CD4-positive, alpha-beta T cell (primary cell): ENCODE data around the gene PRSS12. TPM values are rescaled to one million over a fixed set of nuclear protein-coding genes. Genes with fewer than 3 reads are reported as not detected.

Experiments used
- ATAC-seq: fragments of 200-7000 bp; cut with Tn5 transposase; one replicate; pipeline ENCODE4 v1.10.0; 2022; ENCODE audit warnings: mild to moderate bottlenecking; ENCODE audit not compliant: poor library complexity
- CTCF ChIA-PET: fragments of 350-600 bp; sonication (Branson Sonifier 250); formaldehyde crosslinking; loops from one replicate; lab custom pipeline; 2021; ENCODE audit warnings: antibody characterized with exemption, inconsistent platforms; lab: Charles Lee
- POLR2A ChIA-PET: fragments of 350-600 bp; sonication (Branson Sonifier 250); formaldehyde crosslinking; loops from one replicate; lab custom pipeline; 2021; ENCODE audit warnings: antibody characterized with exemption, inconsistent platforms; lab: Charles Lee
- DNase-seq, 14 experiments: peaks; one replicate each; pipeline ENCODE4 v3.0.0-alpha.2; 2013 to 2020; ENCODE audit warnings: mixed read lengths in 2 of 14
- H3K27ac ChIP-seq, 2 donors: one replicate each; pipeline versions ENCODE4 v1.5.1 to v1.7.0; 2013; ENCODE audit warnings: low read length in 2 of 2, low read depth in 1 of 2, mild to moderate bottlenecking in 1 of 2
- H3K27me3 ChIP-seq, 2 experiments: 1 replicate in 1 of 2; 2 replicates in 1 of 2; pipeline versions ENCODE4 v1.6.1 to v1.7.0; 2013; ENCODE audit warnings: low read length in 2 of 2, control low read depth in 1 of 2, mild to moderate bottlenecking in 1 of 2, moderate library complexity in 1 of 2; ENCODE audit not compliant: insufficient read depth in 2 of 2, control insufficient read depth in 1 of 2
- H3K36me3 ChIP-seq: one replicate; pipeline ENCODE4 v1.6.1; 2013; ENCODE audit warnings: low read length, control low read depth; ENCODE audit not compliant: insufficient read depth
- H3K4me1 ChIP-seq: one replicate; pipeline ENCODE4 v1.6.1; 2013; ENCODE audit warnings: low read length, control low read depth; ENCODE audit not compliant: insufficient read depth
- H3K4me3 ChIP-seq: one replicate; pipeline ENCODE4 v1.5.1; 2013; ENCODE audit warnings: mild to moderate bottlenecking, low read length, moderate library complexity
- H3K9me3 ChIP-seq, 2 experiments: 1 replicate in 1 of 2; 2 replicates in 1 of 2; pipeline versions ENCODE4 v1.6.1 to v1.7.0; 2013; ENCODE audit warnings: low read length in 2 of 2, mild to moderate bottlenecking in 2 of 2, control low read depth in 1 of 2, moderate library complexity in 1 of 2; ENCODE audit not compliant: control insufficient read depth in 1 of 2, insufficient read depth in 1 of 2
- H3K27ac Mint-ChIP-seq: one replicate; pipeline ENCODE4 v1.8.0; 2020; ENCODE audit warnings: mixed read lengths
- H3K27me3 Mint-ChIP-seq: one replicate; pipeline ENCODE4 v1.8.0; 2021; ENCODE audit warnings: mixed read lengths
- H3K36me3 Mint-ChIP-seq: one replicate; pipeline ENCODE4 v1.8.0; 2021; ENCODE audit warnings: low read depth, mixed read lengths
- H3K4me1 Mint-ChIP-seq: one replicate; pipeline ENCODE4 v1.8.0; 2021; ENCODE audit warnings: low read depth, mixed read lengths
- H3K4me3 Mint-ChIP-seq: one replicate; pipeline ENCODE4 v1.8.0; 2020; ENCODE audit warnings: mild to moderate bottlenecking, mixed read lengths
- H3K9me3 Mint-ChIP-seq: one replicate; pipeline ENCODE4 v1.8.0; 2020; ENCODE audit warnings: mixed read lengths
- CTCF ChIP-seq: fragments of 200-600 bp; IDR thresholded peaks from one replicate; pipeline ENCODE4 v1.8.0; 2022; ENCODE audit warnings: antibody characterized with exemption, mild to moderate bottlenecking
- intact Hi-C, 2 experiments: fragments of 100-400 bp; cut with DNase I in 1 of 2; cut with micrococcal nuclease in 1 of 2; formaldehyde crosslinking; loops; one replicate each; pipeline versions ENCODE4 v1.15.1 to v1.9.0; 2023 to 2025; cut with DNase I, micrococcal nuclease
- total RNA-seq, 174 experiments: library from RNA in 2 of 174; stranded (reverse) in 2 of 174; gene quantifications; one replicate each; pipeline ENCODE4 v1.2.3 and lab custom pipeline; 2021 to 2026

Gene PRSS12
- total RNA-seq, 2 experiments from 2014 or later = not detected

DNA sequence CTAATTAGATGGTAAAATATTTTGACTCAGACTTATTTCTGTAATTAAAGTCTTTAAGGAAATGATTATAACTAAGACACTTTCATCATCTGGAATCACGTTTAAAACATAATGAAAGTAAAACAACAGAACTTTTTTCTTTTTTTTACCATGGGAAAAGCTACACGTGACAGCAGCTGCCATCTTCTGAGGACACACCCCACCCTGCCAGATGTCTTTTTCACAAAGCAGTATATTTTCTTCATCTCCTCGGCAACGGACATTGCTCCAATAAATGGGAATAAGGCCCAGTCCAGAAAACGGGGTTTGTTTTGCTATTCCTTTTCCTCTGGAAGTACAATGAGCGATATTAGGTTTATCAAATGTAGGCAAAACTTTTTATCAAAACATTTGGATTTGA, 17.5 kb downstream of the PRSS12 start:
- Histone ChIP-seq H3K4me3 (no peak overlapping the region), H3K27ac (no peak overlapping the region), H3K27me3 (peaks cover 0 to 5% of the 10 kb centered on the region in 2 experiments), H3K36me3 (no peaks in the 10 kb centered on the region), H3K4me1 (no peaks in the 10 kb centered on the region), H3K9me3 (no peaks in the 10 kb centered on the region)
- Mint-ChIP-seq H3K27me3 (peaks cover 4% of the 10 kb centered on the region), H3K9me3 (no peaks in the 10 kb centered on the region), H3K4me1 (no peaks in the 10 kb centered on the region), H3K27ac (no peak overlapping the region), H3K36me3 (no peaks in the 10 kb centered on the region), H3K4me3 (no peak overlapping the region)
- ChIA-PET POLR2A (no interaction called here), CTCF (no interaction called here)
- no peak for TF ChIP-seq CTCF
- ATAC-seq (no peak), DNase-seq (no peak)
- intact Hi-C loops = no loop called here

DNA sequence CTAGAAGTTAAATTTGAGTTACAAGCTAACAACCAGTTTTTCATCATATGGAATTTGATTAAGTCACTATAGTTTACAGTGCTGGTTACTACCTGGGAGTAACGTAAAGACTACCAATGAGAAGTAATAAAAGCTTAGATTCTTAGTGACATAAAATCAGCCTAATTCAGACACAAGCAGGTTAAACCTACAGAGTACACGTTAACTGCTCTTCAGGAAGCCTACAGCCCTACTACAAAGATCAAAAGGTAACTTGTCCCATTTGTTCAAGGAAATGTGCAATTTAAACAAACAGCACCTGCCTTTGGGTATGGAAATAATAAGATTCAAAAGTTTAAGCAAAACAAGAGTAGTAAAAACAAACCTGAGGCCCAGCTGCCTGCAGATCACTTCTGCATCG, 21.5 kb downstream of the PRSS12 start:
- Mint-ChIP-seq H3K9me3 (no peaks in the 10 kb centered on the region), H3K4me1 (no peaks in the 10 kb centered on the region), H3K36me3 (no peaks in the 10 kb centered on the region), H3K4me3 (no peak overlapping the region), H3K27ac (no peak overlapping the region), H3K27me3 (no peaks in the 10 kb centered on the region)
- no peak for ATAC-seq
- Histone ChIP-seq H3K4me1 (no peaks in the 10 kb centered on the region), H3K36me3 (no peaks in the 10 kb centered on the region), H3K9me3 (no peaks in the 10 kb centered on the region), H3K27me3 (peaks cover 0 to 5% of the 10 kb centered on the region in 2 experiments), H3K27ac (no peak overlapping the region), H3K4me3 (no peak overlapping the region)
- CTCF ChIA-PET = no interaction called here
- no peak for DNase-seq
- TF ChIP-seq CTCF = no peak
- intact Hi-C loops = no loop called here
- POLR2A ChIA-PET = no interaction called here

DNA sequence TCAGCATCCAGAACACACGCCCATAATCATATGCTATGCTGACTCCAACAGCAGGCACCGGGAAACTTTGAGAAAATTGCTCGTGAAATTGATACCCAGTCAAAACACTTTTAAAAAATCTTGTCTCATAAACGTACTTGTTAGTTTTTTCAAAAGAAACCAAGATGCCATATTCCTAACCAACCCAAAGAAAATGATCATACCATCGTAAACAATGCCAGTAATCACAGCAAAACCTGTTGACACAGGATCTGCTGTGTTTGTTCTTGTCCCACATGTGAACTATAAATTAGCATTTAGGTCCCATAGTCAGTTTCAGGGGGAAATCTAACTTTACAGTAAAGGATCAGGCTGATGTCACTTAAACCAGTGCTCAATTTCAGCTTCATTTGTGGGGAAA, 23.0 kb downstream of the PRSS12 start:
- H3K36me3 ChIP-seq = no peaks in the 10 kb centered on the region

More for the DNA sequence above, 23.0 kb downstream of the PRSS12 start:
- TF ChIP-seq CTCF = no peak
- H3K4me1 Mint-ChIP-seq = no peaks in the 10 kb centered on the region
- no peaks in the 10 kb centered on the region for H3K27me3 Mint-ChIP-seq
- DNase-seq = no peak
- intact Hi-C loops = no loop called here
- peaks cover 0 to 5% of the 10 kb centered on the region in 2 experiments for H3K27me3 ChIP-seq
- H3K9me3 Mint-ChIP-seq = no peaks in the 10 kb centered on the region
- no peak overlapping the region for H3K27ac Mint-ChIP-seq
- H3K9me3 ChIP-seq = no peaks in the 10 kb centered on the region
- H3K27ac ChIP-seq = no peak overlapping the region
- no peaks in the 10 kb centered on the region for H3K4me1 ChIP-seq
- no peak overlapping the region for H3K4me3 ChIP-seq
- H3K4me3 Mint-ChIP-seq = no peak overlapping the region
- ATAC-seq = no peak
- H3K36me3 Mint-ChIP-seq = no peaks in the 10 kb centered on the region
- POLR2A ChIA-PET = no interaction called here
- CTCF ChIA-PET = no interaction called here
